Fibroblast of skin of abdomen (primary cell): ENCODE measurements around the gene FNBP1.

Experiments used
- DNase-seq: peaks from one replicate; pipeline ENCODE4 v3.0.0-alpha.2; 2013

FNBP1 gene

DNA sequence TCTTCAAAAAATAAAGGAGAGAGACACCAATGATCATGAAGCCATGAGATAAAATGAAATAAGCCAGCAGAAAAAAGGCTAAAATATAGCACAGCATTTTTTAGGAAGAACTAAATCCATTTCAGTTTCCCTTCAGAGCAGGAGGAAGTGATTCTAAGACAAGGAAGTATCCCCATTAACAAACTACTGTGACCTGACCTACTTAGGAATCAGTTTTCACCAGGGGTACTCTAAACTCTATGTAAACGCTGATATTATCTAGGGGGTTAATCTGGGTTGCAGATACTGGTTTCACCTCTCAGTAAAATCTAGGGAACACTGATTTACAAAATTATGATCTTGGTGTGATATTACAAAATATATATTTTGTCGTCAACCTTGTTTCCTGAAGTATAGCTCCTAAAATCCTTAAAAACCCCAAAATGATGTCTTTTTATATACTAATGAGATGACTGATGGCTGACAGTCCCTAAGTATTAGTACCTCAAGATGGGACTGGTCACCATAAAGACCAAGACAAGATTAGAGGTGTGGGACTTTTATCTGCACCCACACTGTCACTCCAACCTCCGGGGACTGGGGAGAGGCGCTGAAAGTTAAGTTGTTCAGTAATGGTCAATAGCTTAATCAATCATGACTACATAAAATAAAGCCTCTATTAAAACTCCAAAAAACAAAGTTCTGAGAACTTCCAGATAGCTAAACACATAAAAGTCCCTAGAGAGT, 2.9 kb upstream of the FNBP1 start:
- DNase-seq = no peak

DNA sequence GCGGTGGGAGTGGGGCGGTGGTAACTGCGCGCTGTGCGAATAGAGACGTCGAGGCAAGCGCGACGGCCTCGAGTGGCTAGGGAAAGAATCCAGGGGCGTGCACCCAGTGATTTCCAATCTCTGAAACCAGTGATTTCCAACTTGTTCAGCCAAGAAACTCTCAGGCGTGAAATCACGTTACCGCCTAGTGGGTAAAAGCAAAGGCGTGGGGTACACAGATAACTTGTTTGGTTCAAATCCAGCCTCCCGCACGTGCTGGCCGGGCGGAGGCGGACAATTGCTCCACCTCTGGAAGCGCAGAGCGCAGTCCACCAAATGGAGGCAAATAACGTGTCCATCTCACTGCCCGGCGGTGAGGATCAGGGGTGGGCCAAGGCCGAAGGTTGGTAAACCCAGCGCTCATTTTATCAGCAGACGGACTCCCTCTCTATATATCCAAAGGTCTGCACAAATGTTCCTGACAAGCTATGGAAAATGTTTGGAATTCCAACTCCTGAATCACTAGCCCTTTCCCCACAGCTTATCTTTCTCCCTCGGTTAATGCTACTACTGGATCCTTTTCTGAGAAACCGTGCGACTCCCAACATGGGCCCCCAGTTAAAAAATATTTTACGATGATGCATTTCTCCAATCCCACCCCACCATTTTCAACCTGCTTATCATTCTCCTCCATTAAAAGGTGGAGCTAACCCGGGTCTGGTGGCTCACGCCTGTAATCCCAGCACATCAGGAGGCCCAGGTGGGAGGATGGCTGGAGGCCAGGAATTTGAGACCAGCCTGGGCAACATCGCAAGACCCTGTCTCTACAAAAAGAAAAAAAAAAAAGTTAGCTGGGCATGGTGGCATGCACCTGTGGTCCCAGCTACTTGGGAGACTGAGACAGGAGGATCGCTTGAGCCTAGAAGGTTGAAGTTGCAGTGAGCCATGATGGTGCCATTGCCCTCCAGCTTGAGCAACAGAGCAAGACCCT, 950 bp upstream of the FNBP1 start:
- peak; percentile 31 for DNase-seq

DNA sequence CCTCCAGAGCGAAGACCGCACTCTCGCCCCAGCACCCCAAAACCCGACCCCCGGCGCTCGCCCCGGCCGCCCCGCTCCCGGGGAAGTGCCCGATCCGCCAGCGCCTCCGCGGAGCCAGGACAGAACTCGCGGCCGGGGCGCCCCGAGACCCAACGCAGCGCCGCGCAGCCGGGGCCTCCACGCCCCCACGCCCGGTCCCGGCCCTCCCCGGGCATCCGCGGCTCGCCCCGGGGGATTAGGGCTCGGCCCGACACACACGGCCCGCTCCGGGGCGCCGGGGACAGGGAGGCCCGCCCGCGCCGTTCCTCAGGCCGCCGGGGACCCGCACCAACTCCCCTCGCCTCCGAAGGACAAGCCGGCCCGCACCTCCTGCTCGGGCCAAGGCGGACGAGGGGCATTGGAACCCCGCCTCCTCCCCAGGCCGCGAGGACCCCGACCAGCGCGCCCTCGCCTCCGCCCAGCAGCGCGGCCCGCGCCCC, 544 bp downstream of the FNBP1 start:
- peak; percentile 12 for DNase-seq

DNA sequence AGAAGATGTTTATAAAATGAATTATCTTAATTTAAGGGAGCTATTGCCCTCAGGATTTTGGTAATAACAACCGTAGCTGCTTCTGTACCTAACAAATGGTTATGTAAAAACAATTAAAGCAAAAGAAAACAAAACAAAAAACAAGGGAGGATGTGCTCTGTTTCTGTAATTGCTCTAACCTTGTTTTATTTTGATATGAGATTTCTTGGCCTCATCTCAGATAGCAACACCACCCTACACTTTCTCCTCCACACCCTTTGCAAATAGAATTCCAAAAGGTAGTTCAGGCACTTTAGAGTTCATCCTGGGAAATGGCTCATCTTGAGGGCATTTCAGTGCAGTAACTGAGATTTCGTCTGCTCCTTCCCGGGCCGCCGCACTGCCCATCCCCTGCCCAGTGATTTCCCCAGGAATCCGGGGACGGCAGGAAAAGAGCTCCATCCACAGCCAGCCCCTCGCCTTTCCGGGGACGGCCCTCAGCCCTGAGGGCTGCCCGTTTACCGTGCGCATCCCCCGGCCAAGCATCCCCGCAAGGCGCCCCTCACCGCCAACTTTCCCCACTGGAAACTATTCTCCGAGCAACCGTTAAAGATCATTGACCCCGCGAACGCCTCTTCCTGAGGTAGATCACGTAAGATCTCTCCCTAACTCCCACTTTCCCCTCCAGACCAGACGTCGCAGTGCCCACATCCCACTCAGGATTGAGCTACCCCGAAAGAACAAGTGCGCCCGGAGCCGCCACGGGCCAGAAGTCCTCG, 1.2 kb downstream of the FNBP1 start:
- peak; percentile 13 for DNase-seq

DNA sequence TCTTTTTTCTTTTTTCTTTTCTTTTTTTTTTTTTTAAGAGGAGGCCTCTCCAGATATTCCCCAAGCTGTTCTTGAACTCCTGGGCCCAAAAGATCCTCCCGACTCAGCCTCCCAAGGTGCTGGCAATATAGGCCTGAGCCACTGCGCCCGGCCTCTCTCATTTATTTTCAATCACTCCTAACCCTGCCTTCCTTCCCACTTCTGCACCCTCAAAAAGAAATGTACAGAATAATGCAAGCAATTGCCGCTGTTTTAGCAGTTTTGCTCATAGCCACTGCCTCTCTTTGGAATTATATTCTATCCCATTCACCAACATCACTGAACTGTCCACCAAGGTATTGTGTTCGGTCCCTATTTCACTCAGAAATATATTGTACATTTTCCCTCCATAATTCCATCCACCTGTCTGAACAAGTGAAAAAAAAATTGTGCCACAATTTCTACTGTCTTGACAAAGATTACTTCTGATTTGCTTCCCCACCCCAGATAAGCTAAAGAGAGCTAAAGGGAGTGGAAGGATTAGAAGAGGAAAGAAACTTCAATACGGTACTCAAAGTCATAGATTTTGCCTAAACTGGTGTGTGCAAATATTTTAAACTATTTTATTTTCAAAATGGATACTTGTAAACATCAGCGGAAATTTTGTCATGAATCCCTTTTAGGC, 1.9 kb downstream of the FNBP1 start:
- DNase-seq = no peak

DNA sequence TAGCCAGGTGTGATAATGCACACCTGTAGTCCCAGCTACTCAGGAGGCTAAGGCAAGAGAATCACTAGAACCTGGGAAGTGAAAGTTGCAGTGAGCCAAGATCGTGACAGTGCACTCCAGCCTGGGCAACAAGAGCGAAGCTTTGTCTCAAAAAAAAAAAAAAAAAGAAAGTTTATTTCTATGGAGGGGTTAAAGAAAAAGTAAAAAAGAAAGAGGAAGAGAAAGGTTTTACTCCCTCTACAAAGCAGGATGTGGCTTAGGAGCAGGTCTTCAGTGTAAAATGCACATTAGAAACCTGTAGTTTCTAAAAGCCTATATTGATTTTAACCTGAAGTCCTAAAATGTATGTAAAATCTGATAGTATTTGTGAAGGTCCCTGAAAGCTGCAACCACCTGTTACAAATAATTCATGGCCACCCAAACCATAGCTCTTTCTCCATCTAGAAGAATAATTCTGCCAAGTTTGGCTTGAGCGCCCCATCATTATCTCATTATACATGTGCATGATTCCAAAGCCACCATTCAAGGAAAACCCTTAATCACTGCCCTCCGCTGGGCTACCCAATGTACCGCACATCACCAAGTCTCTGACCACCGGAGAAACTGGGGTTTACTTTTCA, 3.4 kb downstream of the FNBP1 start:
- DNase-seq = peak; percentile 14

DNA sequence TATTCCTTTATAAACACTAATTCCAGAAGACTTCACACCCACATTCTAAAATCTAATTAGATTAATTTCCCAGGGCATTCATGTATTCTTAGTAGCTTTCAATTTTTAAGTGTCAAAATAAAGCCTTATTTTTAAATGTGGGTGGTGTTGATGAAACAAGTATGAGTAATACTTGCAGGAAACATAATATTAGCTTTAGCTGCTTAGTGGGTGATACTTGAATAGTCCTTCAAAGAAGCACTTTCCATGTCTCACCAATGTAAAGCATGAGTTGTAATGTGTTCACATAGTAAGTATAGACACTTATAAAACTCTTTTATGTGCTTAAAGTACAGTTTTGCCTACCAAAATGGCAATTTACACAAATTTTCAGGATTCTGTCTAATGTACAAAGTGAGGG, 6.9 kb downstream of the FNBP1 start:
- peak; percentile 18 for DNase-seq

DNA sequence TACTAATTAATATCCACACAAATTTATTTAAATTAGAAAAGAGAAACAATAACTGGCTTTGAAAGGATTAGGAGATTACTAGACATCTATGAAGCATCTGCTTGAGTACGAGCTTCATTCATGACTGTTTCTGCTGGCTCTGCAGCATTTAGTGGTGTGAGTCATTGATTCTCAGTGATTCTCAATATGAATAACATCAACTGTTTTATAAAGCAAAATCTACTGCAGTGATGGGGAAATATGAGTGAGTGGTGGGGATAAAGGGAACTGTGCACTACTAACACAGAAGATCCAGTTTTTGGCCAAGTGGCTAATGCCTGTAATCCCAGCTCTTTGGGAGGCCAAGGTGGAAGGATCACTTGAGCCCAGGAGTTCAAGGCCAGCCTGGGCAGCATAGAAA, 8.4 kb downstream of the FNBP1 start:
- DNase-seq = peak; percentile 71

DNA sequence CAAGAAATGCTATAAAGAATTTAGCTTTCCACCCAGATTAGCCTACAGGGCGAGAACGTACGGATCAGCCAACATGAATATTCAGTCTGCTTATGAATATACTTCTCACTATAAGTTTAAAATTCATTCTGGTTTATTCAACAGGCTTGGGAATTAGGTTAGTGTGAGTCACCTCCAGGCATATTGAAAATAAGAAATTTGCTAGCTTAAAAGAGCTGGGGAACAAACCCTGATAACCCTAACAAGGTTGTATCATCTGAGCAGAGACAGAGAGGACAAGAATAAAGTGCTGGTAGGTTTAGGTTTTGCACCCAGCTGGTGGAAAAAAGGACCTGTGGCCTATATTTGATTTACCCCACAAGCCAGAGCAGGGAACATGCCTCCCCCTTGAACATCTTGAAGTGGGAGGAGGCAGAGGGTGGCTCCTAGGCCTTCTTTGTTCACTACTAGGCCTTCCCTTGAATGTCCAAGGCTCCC, 12.3 kb downstream of the FNBP1 start:
- no peak for DNase-seq

DNA sequence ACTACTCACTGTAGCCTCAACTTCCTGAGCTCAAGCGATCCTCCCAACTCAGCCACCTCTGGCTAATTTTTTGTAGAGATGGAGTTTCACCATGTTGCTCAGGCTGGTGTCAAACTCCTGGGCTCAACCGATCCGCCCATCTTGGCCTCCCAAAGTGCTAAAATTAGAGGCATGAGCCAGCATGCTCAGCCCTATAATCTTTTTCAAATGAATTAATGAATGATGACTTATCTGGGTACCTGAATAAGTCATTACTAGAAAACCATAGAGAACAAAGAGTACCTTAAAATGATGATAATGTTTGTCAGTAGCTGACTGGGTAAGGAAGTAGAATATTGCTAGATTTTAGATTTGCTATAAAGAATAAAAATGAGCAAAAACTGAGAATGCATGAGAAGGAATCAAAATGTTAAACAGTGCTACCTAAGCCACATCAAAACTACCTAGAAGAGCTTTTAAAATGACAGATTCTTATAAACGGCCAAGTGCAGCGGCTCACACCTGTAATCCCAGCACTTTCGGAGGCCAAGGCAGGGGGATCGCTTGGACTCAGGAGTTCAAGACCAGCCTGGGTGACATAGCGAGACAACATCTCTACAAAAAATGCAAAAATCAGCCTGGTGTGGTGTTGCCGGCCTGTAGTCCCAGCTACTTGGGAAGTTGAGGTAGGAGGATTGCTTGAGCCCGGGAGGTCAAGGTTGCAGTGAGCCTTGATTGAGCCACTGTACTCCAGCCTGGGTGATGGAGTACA, 13.6 kb downstream of the FNBP1 start:
- DNase-seq = no peak

DNA sequence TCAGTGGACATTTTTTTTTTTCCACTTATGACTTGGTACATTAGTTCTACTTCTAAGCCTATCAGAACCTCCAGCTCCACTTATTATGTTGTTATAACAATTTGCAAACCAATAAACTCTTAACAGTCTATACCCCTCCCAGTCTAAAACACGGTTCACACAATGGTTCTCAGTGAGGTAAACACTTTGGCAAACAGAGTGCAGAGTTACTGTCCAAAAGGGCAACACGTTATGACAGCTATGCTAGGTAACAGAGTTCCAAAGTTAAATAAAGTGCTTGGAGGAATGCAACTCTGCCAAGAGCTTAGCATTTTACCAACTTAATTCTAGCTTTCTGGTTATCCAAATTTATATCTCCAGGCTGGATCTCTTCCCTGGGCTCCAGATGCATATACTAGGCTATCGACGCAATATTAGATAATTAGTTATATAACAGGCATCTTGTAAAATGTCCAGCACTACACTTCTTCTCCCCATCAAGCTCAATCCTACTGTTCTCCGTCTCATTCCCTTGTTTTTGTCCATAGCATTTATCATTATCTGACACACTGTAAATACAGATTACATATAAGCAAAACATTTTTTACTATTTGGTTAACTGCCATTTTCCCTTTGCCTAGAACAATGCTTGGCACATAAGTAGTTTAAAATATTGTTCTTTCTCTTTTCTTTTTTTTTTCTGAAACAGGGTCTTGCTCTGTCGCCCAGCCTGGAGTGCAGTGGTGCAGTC, 14.3 kb downstream of the FNBP1 start:
- DNase-seq = no peak

DNA sequence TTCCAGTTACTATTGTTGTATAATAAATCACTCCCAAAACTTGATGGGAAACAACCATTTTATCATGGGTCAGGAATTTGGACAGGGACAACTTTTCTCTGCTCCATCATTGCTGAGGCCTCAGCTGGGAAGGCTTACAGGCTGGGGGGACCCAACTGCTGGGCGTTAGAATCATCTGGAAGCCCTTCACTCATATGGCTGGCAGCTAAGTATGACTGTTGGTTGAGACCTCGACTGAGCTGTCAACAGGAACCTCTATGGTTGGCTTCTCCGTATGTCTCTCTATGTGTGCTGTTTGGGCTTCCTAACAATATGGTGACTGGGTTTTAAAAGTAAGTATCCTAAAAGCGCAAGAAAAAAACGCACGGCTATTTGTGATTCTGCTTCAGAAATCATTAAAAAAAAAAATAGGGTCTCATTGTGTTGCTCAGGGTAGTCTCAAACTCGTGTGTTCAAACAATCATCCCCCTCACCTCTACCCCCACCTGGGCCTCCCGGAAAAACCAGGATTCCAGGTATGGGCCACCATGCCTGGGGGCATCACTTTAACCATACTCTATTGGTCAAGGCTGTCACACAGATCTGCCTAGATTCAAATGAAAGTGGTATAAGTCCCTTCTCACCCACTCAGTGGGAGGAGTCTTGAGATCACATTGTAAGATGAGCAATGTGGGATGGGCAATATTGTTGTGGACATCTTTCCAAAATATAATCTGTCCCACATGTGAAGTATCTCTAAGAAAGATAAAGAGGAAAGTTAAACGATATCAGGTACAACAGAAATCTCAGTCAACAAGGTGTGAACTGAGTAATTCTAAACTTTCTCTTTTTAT, 15.2 kb downstream of the FNBP1 start:
- DNase-seq = no peak

DNA sequence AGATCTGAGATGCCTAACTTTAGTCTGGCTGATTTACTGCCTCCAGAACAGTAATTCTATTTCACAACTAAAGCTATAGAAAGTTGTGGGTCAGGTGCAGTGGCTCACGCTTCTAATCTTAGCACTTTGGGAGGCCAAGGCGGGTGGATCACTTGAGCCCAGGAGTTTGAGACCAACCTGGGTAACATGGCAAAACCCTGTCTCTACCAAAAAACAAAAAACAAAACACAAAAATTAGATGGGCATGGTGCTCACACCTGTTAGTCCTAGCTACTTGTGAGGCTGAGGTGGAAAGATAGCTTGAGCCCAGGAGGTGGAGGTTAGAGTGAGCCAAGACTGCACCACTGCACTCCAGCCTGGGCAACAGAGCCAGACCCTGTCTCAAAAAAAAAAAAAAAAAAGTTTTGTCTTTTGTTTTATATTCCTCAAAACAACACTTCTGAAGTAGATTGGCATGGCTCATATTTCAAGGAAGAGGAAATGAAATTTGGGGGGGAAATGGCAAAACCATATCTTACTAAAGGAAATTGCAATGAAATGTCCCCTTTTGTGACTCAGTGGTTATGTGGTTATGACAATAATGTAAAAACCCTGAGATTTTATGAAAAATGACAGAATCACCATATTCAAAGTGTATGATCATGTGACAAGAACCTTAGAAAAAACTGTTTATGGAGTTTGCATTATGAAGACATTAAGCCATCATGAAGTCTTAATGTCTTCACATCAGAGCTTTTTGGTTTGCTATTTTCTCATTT, 16.2 kb downstream of the FNBP1 start:
- DNase-seq = no peak

DNA sequence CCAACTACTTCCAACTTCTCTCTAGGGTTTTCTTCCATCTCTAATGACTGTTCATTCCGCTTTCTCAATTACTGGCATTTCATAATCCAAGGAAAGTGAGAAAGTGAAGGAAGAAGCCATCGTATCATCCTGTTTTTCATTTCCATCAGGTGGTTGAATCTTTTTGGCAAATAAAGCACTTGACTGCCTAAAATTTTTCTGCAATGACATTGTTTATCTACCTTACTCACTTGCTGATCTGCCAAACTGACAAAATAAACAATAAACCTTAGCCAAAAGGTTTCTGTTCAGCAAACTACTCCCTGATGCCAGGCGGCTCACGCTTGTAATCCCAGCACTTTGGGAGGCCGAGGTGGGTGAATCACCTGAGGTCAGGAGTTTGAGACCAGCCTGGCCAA, 18.4 kb downstream of the FNBP1 start:
- no peak for DNase-seq

DNA sequence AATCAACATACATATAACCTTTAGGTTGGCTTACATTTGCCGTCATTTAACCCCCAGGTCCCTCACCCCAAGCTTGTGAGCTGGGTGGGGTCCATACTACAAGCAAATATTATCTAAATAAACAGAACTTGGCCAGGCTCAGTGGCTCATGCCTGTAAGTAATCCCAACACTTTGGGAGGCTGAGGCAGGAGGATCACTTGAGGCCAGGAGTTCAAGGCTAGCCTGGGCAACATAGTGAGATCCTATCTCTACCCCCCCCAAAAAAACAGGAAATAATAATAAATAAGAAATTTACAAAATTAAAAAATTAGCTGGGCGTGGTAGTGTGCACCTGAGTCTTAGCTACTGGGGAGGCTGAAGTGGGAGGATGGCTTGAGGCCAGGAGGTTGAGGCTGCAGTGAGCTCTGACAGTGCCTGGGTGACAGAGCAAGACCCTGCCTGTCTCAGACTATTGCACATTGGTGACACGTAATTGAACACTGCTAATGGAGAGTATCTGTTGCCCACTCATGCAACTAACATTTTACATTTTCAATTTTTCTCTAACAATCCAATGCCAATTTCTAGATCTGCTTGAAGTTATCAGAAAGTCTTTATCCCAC, 18.9 kb downstream of the FNBP1 start:
- no peak for DNase-seq

DNA sequence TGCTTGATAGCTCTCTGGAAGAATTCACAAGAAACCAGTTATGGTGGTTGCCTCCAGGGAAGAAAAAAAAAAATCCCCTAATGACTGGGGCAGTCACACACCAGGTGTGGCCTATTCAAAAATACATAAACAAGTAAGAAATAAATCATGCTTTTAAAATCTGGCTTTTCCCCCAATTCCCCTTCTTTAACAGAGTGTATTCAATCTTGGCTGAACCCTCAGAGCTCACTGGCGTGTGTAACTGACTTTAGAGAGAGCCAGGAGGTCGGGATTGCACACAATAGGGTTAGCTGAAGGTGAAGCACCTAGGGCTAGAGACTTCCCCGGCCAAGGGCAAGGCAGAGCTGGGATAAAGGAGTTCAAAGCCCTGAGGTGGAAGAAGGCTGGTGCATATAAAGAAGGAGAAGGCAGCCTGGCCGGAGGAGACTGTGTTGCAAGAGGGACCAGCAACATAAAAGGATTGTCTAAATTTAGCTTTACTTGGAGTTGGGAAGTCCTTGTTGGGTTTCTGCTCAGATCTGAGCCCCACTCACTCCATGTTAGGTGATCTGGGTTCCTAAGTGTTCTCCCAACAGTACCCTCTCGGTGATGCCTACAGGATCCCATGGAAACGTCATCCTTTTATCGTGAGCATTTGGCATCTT, 19.7 kb downstream of the FNBP1 start:
- DNase-seq = no peak

DNA sequence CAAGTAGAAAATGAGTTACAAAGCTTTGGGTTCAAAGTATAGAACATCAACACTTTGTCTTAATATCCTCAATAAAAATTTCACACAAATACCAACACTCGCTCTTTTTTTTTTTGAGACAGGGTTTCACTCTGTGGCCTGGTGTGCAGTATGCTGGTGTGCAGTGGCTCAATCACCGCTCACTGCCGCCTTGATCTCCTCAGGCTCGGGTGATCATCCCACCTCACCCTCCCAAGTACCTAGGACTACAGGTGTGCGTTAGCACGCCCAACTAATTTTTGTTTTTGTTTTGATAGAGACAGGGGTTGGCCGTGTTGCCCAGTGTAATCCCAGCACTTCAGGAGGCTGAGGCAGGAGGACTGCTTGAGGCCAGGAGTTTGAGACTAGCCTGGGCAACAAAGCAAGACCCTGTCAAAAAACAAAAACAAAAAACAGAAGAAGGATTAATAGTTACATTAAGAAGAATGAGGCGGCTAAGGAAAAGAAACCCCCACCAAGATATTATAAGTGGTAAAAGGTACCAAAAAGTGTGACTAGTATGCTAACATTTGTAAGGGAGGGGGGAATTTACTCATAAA, 20.3 kb downstream of the FNBP1 start:
- DNase-seq = no peak
